NCI-H187 treated with DMSO at 0.1 percent for 48 hours (cell line): ENCODE measurements around the gene GALNT6.

Experiments
- DNase-seq: peaks from one replicate; lab custom pipeline; 2025; lab: John Stamatoyannopoulos, UW

GALNT6 gene

DNA sequence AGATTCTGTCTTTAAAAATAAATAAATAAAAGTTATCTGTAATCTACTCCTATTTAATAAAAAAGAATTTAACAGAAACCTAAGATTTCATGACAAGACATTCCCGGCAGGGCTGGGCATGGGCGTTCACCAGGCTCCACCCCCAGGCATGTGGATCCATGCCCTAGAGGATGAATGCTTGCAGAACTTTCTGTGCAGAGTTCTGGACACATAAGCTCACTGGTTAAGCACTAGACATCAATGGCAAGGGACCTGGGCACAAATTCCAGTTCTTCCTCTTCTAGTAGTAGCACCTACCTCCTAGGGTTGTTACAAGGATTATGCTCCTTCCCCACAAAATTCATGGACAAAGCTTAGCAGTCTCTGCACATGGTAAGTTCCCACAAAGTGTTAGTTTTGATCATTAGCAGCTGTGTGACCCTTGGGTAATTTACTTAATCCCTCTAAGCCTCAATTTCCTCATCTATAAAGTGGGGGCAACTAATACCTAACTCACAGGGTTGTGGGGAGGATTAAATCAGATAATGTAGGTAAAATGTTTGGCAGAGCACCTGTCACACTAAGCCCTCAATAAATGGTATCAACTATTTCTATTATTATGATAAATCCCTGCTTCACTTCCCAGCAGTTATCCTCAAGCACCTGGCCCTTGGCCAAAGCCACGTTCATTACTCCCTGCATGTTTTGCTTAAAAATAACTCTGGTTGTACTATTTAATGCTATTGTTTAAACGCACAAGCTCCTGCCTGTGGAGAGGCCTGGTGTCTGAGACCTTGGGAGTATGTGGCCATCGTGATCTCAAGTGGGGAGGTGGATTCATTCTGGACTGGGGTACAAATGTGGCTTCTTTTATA is 9.8 kb downstream of the GALNT6 start:
- DNase-seq: no peak

- DNase-seq: no peak
Measured at GRCh38 chr12:51379571-51379970, 11.6 kb downstream of the GALNT6 start.

GRCh38 chr12:51378749-51379148 is 12.5 kb downstream of the GALNT6 start:
- no peak for DNase-seq

DNA sequence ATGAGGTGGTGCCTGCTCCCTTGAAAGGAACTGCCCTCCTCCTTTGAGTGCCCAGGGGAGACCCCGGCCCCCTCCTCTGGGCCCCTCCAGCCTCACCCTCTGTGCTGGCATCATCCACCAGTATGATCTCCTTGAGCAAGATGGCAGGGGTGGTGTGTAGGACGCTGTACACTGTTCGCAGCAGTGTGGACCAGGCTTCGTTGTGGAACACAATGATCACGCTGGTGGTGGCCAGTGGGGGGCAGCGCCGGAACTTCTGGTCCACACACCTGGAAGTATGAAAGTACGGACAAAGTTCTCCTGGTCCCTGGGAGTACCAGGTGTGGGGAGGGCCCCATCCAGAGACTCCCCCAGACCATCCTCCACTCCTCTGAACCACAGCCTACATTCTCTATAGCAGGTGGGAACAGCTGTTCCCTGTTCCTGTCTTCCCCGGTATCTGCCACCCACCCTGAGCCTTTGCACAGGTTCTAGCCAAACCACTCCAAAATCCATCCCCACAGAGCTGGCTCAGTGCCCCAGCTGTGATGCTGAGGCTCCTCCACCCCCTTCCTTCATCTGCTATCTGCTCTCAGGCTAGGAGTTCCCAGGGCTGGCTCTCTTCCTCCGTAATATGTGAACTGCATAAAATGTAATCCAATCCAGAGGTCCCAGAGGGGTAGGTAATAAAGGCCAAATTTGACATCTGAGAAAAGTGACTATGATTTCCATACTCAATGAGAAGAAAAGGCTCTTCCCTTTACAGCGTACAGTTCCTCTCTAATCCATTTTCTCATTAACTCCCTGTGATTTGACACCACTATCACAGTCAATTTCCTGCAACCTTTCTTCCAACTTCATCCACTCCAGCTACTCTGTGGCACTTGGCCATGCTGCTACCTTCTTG is 13.9 kb downstream of the GALNT6 start:
- peak; percentile 85 for DNase-seq

GRCh38 chr12:51374856-51375255 is 16.4 kb downstream of the GALNT6 start:
- no peak for DNase-seq

- DNase-seq: no peak
Measured at GRCh38 chr12:51374361-51374760, 16.8 kb downstream of the GALNT6 start.

DNA sequence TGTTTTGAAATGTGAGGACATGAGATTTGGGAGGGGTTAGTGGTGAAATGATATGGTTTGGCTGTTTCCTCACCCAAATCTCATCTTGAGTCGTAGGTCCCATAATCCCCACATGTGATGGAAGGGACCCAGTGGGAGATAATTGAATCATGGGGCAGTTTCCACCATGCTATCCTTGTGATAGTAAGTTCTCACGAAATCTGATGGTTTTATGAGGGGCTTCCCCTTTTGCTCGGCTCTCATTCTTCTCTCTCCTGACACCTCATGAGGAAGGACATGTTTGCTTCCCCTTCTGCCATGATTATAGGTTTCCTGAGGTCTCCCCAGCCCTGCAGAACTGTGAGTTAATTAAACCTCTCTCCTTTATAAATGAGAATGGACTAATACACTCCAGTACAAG is 18.0 kb downstream of the GALNT6 start:
- no peak for DNase-seq

DNA sequence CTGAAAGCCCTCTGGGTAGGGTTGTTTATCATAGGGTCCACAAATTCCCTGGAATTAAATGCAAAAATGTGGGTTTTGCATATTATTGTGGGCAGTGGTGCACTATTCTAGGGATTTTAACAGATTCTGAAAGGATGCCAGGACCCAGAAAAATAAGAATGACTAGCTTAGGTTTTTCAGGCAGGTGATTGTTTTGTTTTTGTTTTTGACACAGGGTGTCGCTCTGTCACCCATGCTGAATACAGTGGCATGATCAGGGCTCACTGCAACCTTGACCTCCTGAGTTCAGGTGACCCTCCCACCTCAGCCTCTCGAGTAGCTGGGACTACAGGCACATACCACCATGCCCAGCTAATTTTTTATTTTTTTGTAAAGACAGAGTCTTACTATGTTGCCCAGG is 19.2 kb downstream of the GALNT6 start:
- DNase-seq: no peak

- DNase-seq: peak; percentile 83
Measured at GRCh38 chr12:51371295-51371953, 19.8 kb downstream of the GALNT6 start.

DNA sequence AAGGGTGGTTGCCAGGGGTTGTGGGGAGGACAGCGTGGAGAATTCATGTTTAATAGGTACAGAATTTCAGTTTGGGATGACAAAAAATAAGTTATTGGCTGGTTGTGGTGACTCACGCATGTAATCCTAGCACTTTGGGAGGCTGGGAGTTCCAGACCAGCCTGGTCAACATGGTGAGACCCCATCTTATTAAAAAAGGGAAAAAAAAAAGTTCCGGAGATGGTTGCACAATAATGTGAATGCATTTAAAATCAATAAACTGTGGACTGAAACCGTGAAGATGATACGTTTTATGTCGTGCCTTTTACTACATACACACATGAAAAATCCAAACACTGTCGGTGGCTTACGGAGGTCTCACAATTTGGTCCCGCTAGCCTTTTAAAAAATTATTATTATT is 20.5 kb downstream of the GALNT6 start:
- DNase-seq: no peak

- no peak for DNase-seq
Measured at GRCh38 chr12:51369581-51369980, 21.6 kb downstream of the GALNT6 start.

- no peak for DNase-seq
Measured at GRCh38 chr12:51368640-51369517, 22.3 kb downstream of the GALNT6 start.

DNA sequence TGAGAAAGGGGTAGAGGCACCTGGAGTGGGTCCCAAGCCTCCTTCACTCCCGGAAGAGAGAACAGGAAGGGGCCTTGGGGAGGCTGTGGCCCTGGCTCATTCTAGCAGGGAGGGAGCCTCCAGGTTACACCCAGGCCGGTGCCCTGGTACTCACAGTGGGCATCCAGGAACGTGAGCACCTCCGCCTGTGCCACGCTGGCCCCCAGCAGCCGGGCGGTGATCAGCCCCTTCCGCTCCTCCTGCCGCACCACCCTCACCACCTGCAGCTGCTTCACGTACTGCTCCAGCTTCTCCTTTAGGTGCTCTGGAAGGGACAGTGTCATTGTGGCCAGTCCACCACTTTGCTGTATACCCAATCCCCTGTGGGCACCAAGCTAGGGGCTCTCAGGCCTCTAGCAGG is 25.9 kb downstream of the GALNT6 start:
- no peak for DNase-seq

DNA sequence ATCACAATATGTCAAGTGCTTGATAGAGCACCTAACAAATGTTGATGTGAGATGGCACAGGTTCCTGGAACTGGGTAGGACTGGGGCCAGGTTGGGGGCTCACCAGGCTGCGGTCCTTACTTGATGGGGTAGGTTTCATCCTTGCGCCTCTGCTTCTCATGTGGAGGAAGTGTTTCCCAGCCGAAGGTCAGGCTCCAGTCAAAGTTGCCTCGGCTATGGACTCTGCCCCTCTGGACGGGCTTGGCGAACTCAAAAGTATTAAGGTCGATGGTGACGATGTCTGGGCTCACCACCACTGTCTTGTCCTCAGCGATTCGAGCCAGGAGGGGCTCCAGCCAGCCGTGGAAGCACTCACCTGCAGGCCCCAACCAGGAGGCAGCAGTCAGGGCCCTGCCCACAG is 27.2 kb downstream of the GALNT6 start:
- DNase-seq: no peak

DNA sequence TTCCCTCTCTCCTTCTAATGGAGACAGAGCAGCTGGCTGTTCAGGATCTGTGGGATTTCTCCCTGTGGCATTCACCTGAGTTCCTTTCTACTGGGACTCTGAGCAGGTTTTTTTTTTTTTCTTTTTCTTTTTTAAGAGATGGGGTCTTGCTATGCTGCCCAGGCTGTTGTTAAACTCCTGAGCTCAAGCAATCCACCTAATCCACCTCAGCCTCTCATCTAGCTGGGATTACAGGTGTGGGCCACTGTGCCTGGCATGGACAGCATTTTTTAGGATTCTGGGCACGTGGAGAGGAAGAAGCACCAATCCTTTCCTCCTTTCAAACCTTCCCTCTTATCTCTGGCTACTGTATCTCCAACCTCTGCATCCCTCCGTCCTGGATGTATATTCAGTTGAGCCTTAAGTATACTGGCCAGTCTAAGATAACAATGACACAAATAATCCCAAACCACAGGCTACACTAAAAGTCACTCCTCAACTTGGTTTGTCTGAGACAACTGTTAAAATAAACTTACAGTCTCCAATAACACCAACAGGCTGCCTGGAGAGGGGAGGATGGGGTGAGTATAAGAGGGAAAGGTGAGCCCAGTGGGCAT is 28.4 kb downstream of the GALNT6 start:
- no peak for DNase-seq

- no peak for DNase-seq
Measured at GRCh38 chr12:51362307-51362706, 28.9 kb downstream of the GALNT6 start.

- no peak for DNase-seq
Measured at GRCh38 chr12:51361161-51362016, 29.8 kb downstream of the GALNT6 start.

DNA sequence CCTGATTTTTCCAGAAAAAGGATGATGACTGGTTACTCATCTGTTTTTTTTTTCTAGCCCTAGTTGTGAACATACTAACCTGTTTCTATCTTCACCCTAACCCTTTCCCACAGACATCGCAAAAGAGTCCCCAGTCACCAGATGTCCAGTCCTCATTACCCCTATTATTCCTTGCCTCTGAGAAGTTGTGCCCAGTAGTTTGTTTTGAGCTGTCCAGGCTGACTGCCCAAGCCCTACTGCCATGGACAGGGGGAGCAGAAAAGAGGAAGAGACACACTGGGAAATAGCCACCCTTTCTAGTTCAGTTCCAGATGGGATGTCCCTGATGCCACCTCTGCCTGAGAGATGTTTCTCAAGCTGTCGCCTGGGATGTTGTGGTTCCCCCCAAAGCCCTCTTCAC is 30.9 kb downstream of the GALNT6 start:
- no peak for DNase-seq

GRCh38 chr12:51359851-51360250 is 31.4 kb downstream of the GALNT6 start:
- DNase-seq: no peak

- DNase-seq: no peak
Measured at GRCh38 chr12:51358496-51358895, 32.7 kb downstream of the GALNT6 start.
